ENCODE measurements around the gene SESN2.

DNA sequence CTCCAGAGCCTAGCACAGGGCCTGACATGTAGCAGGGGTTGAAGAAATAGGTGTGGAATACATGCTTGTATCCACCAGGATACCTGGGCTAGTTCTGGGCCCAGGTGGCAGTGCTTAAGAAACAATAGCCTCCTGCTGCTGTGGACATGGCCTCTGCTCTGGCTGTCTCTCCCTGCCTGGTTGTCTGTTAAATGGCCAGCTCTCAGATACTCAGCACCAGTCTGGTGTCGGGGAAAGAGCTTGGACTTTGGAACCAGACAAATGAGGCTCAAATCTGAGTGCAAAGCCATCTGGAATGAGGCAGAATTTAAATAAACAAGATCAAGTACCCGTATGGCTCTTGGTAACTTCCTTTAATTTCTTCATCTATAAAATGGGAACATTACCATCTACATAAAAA is 31.5 kb downstream of the SESN2 start:
- TF ChIP-seq, protein P1, sequence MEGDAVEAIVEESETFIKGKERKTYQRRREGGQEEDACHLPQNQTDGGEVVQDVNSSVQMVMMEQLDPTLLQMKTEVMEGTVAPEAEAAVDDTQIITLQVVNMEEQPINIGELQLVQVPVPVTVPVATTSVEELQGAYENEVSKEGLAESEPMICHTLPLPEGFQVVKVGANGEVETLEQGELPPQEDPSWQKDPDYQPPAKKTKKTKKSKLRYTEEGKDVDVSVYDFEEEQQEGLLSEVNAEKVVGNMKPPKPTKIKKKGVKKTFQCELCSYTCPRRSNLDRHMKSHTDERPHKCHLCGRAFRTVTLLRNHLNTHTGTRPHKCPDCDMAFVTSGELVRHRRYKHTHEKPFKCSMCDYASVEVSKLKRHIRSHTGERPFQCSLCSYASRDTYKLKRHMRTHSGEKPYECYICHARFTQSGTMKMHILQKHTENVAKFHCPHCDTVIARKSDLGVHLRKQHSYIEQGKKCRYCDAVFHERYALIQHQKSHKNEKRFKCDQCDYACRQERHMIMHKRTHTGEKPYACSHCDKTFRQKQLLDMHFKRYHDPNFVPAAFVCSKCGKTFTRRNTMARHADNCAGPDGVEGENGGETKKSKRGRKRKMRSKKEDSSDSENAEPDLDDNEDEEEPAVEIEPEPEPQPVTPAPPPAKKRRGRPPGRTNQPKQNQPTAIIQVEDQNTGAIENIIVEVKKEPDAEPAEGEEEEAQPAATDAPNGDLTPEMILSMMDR (conservative IDR thresholded peaks at IDR 0.05; ENCODE audit: low read length), result no peak
- no peak for TF ChIP-seq EZH2phosphoT487 (IDR thresholded peaks at IDR 0.05; ENCODE audit: borderline replicate concordance)
